GM18861 (cell line): ENCODE measurements around the gene OSR1.

Experiments used
- ATAC-seq: cut with Tn5 transposase; IDR thresholded peaks from one replicate; pipeline ENCODE4 v1.9.1; 2021; ENCODE audit not compliant: unreplicated experiment

Gene OSR1

GRCh38 chr2:19359021-19359357, 566 bp upstream of the OSR1 start:
- no peak for ATAC-seq

- ATAC-seq: no peak
These were observed 801 bp downstream of the OSR1 start for GRCh38 chr2:19357402-19358241.

- ATAC-seq: no peak
These were observed 1.6 kb downstream of the OSR1 start for GRCh38 chr2:19356545-19357401.

GRCh38 chr2:19355931-19356544, 2.4 kb downstream of the OSR1 start:
- no peak for ATAC-seq

GRCh38 chr2:19355416-19355821, 3.0 kb downstream of the OSR1 start:
- no peak for ATAC-seq

- ATAC-seq: no peak
These were observed 3.4 kb downstream of the OSR1 start for GRCh38 chr2:19355014-19355405.

GRCh38 chr2:19353721-19354050, 4.7 kb downstream of the OSR1 start:
- no peak for ATAC-seq

GRCh38 chr2:19352946-19353720, 5.3 kb downstream of the OSR1 start:
- no peak for ATAC-seq

GRCh38 chr2:19351899-19352697, 6.3 kb downstream of the OSR1 start:
- ATAC-seq: no peak

GRCh38 chr2:19351499-19351898, 6.9 kb downstream of the OSR1 start:
- no peak for ATAC-seq

- no peak for ATAC-seq
These were observed 7.6 kb downstream of the OSR1 start for GRCh38 chr2:19350678-19351401.

GRCh38 chr2:19349911-19350677, 8.3 kb downstream of the OSR1 start:
- ATAC-seq: no peak

- no peak for ATAC-seq
These were observed 9.7 kb downstream of the OSR1 start for GRCh38 chr2:19348692-19349091.

- ATAC-seq: peak; percentile 87
These were observed 10.5 kb downstream of the OSR1 start for GRCh38 chr2:19347619-19348562.

- no peak for ATAC-seq
These were observed 11.3 kb downstream of the OSR1 start for GRCh38 chr2:19346983-19347618.

GRCh38 chr2:19337742-19338141, 20.7 kb downstream of the OSR1 start:
- no peak for ATAC-seq

- no peak for ATAC-seq
These were observed 21.2 kb downstream of the OSR1 start for GRCh38 chr2:19337202-19337601.
